ENCODE measurements around the gene HEATR9.

HEATR9 gene

GRCh38 chr17:35808240-35808961, 60.3 kb downstream of the HEATR9 start:
- DNase-seq = no peak

GRCh38 chr17:35807371-35808144, 61.1 kb downstream of the HEATR9 start:
- DNase-seq = no peak

All from NCI-H446 (cell line).